LNCaP clone FGC (cell line): ENCODE data around the gene MAGEB3.
"Not testable (repeated sequence)": the region's sequence is repeated elsewhere in the genome, so short reads cannot be mapped to it uniquely, and the experiment has no call there.

Experiments
- DNase-seq: peaks from one replicate; pipeline ENCODE4 v3.0.0-alpha.2; 2011; ENCODE audit warnings: low read depth
- H3K4me3 ChIP-seq: 2 replicates; pipeline ENCODE4 v1.5.1; 2011; ENCODE audit warnings: mild to moderate bottlenecking, low read depth, low read length, control low read depth
- TF ChIP-seq, protein P1 (sequence below): IDR thresholded peaks from 2 replicates; pipeline ENCODE4 v1.5.1; 2012; ENCODE audit warnings: mild to moderate bottlenecking; ENCODE audit not compliant: control insufficient read depth, insufficient read depth; ENCODE audit errors: extremely low read depth

The MAGEB3 gene, protein sequence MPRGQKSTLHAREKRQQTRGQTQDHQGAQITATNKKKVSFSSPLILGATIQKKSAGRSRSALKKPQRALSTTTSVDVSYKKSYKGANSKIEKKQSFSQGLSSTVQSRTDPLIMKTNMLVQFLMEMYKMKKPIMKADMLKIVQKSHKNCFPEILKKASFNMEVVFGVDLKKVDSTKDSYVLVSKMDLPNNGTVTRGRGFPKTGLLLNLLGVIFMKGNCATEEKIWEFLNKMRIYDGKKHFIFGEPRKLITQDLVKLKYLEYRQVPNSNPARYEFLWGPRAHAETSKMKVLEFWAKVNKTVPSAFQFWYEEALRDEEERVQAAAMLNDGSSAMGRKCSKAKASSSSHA

DNA sequence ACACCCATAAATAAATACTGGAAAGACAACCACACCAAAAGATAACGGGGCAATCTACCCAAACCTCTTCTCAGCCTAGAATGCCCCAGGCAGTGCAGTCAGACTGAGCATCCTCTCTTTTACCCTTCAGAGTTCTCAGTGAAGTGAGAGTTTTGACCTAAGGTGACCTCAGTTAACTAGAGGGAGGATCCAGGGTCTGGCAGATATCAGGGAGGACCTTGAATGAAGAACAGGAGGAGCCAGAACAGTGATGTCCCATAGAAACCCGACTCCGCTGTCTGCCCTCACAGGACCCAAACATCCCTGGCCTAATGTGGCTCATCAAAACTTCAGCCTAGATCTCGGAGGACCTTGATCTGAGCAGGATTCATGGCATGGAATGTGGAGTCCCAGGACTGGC lies at the start of gene MAGEB3:
MAGEB3 (plus strand) TSS at position 263 of the 400 bp plus-strand sequence. CDS start 5,268 bp downstream, outside the sequence.
- TF ChIP-seq, protein P1, sequence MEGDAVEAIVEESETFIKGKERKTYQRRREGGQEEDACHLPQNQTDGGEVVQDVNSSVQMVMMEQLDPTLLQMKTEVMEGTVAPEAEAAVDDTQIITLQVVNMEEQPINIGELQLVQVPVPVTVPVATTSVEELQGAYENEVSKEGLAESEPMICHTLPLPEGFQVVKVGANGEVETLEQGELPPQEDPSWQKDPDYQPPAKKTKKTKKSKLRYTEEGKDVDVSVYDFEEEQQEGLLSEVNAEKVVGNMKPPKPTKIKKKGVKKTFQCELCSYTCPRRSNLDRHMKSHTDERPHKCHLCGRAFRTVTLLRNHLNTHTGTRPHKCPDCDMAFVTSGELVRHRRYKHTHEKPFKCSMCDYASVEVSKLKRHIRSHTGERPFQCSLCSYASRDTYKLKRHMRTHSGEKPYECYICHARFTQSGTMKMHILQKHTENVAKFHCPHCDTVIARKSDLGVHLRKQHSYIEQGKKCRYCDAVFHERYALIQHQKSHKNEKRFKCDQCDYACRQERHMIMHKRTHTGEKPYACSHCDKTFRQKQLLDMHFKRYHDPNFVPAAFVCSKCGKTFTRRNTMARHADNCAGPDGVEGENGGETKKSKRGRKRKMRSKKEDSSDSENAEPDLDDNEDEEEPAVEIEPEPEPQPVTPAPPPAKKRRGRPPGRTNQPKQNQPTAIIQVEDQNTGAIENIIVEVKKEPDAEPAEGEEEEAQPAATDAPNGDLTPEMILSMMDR = no peak

DNA sequence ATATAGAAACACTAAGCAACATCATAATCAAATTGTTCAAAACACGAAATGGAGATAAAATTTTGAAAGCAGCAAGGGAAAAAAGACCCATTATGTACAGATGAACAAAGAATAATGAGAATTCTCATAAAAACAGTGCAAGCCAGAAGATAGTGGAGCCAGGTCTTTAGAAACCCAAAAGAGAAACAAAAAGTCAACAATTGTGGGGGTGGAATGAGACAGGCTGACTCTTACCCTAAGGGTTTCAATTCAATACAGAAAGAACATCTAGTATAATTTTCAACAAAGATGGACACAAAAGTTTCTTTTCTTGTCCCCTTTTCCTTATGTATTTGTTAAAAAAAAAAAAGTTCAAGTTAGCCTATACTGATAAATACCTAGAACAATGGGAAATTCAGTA lies 49.1 kb upstream of the MAGEB3 start:
- DNase-seq = no peak
- TF ChIP-seq, protein P1 = no peak
- H3K4me3 ChIP-seq = no peak overlapping the region

More for the DNA sequence above, at the start of gene MAGEB3:
- no peak within 1 kb of the TSS for H3K4me3 ChIP-seq
- no peak for DNase-seq

DNA sequence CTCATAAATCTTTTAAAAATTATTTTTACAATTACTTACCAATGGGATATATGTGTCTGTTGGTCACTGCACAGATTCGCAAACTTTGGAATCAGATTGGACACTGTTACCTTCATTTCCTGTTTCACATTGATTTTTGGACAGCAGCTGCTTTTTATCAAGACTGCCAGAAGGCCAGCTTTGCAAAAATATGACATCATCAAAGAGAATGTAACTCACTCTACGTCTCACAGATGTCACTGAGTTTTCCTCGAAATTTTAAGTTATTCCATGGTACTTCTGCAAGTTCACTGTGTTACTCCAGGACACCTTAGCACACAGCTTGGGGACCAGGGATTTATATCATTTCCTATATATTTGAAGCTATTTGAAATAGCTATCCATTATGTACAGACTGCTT lies 46.9 kb upstream of the MAGEB3 start:
- TF ChIP-seq, protein P1 = no peak
- DNase-seq = no peak
- no peak overlapping the region for H3K4me3 ChIP-seq

DNA sequence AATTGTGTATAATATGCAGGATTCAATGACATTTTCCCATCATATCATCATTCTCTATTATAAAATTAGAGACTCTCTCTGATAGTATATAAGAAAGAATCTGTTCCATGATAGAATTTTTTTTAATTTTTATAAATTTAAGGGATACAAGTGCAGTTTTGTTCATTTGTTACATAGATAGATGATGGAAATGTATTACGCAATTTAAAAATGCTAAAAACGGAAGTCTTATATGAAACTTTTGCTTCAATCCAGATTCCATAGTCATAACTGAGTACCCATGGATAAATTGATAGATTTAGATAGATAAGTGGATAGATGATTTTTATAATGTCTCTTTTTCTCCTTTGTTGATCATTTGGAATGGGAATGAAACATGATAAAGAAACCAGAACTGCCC lies 40.0 kb upstream of the MAGEB3 start:
- DNase-seq = no peak
- H3K4me3 ChIP-seq = no peak overlapping the region
- TF ChIP-seq, protein P1 = no peak

DNA sequence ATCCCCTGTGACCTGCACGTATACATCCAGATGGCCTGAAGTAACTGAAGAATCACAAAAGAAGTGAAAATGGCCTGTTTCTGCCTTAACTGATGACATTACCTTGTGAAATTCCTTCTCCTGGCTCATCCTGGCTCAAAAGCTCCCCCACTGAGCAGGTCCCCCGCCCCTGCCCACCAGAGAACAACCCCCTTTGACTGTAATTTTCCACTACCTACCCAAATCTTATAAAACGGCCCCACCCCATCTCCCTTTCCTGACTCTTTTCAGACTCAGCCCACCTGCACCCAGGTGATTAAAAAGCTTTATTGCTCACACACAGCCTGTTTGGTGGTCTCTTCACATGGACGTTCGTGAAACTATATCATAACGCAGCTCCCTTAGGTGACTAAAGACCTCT lies 36.5 kb upstream of the MAGEB3 start:
- H3K4me3 ChIP-seq, DNase-seq: not testable (repeated sequence)

DNA sequence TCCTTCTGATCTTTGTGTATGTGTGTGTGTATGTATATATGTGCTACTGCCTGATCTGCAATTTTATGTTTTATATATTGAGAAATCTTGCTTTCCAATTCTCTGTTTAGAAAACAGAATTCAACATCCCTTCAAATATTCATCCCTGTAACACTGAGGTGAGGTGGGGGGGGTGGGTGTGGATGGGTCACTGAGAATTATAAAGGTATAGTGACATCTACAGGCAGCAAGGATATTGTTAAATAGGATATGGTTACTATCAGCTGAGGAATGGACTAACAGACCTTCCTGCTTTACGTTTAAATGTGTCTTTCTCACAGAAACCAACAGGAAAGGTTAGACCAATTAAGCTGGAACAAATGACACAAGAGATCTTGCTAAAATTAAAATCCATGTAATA lies 34.1 kb upstream of the MAGEB3 start:
- TF ChIP-seq, protein P1 = peak; percentile 53
- DNase-seq = no peak

DNA sequence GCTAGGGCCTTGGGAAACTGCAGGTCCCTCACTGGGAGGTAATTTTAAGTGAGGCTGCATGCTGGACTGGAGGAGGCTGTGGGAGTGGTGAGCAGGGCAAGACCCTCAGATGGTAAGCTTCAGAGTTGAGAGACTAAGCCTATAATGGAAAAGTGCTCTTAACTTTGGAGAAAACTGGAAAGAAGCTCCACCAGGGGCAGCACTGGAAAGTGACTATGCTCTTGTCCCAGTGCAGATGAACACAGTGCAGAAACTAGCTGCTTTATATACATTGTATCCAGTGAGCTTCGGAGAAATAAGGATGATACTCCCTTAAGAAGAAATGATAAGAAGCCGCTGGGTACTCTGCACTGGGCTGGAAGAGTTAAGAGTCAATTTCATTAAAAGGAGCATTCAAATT lies 18.3 kb upstream of the MAGEB3 start:
- no peak for DNase-seq
- TF ChIP-seq, protein P1 = no peak
- no peak overlapping the region for H3K4me3 ChIP-seq

More for the DNA sequence above, 34.1 kb upstream of the MAGEB3 start:
- H3K4me3 ChIP-seq = no peak overlapping the region
